Osteocyte (in vitro differentiated cells): ENCODE measurements around the gene SSBP3. TPM values are rescaled to one million over a fixed set of nuclear protein-coding genes. Genes with fewer than 3 reads are reported as not detected.

Source experiments
- DNase-seq: peaks from one replicate; pipeline ENCODE4 v3.0.0; 2021; ENCODE audit warnings: mixed read lengths; ENCODE audit not compliant: unreplicated experiment; ENCODE audit errors: extremely low spot score
- H3K27ac Mint-ChIP-seq: one replicate; pipeline ENCODE4 v1.8.0; 2021; ENCODE audit warnings: mild to moderate bottlenecking, mixed read lengths; ENCODE audit not compliant: unreplicated experiment
- H3K27me3 Mint-ChIP-seq: one replicate; pipeline ENCODE4 v1.8.0; 2021; ENCODE audit warnings: mixed read lengths; ENCODE audit not compliant: unreplicated experiment
- H3K36me3 Mint-ChIP-seq: one replicate; pipeline ENCODE4 v1.8.0; 2021; ENCODE audit warnings: mixed read lengths; ENCODE audit not compliant: unreplicated experiment
- H3K4me1 Mint-ChIP-seq: one replicate; pipeline ENCODE4 v1.8.0; 2021; ENCODE audit warnings: mixed read lengths; ENCODE audit not compliant: unreplicated experiment
- H3K4me3 Mint-ChIP-seq: one replicate; pipeline ENCODE4 v1.8.0; 2021; ENCODE audit warnings: mild to moderate bottlenecking, moderate library complexity, mixed read lengths; ENCODE audit not compliant: unreplicated experiment
- H3K9me3 Mint-ChIP-seq: one replicate; pipeline ENCODE4 v1.8.0; 2021; ENCODE audit warnings: mixed read lengths; ENCODE audit not compliant: unreplicated experiment
- CTCF ChIP-seq: fragments of 200-600 bp; sonication (generic); IDR thresholded peaks from 2 replicates; pipeline ENCODE4 v1.5.0; 2021; ENCODE audit warnings: antibody characterized with exemption, mild to moderate bottlenecking, moderate library complexity
- total RNA-seq: library from RNA; stranded (reverse); gene quantifications from 2 replicates; pipeline ENCODE4 v1.2.1, GENCODE V29; 2021

Gene SSBP3
- total RNA-seq, 1 donor from 2014 or later: 56.4 TPM

- H3K27me3 Mint-ChIP-seq: no peaks in the 10 kb centered on the region
Observed at GRCh38 chr1:54193453-54193852, 212.7 kb downstream of the SSBP3 start.

GRCh38 chr1:54191525-54191924 is 214.7 kb downstream of the SSBP3 start:
- DNase-seq: no peak
- H3K36me3 Mint-ChIP-seq: peaks cover 29% of the 10 kb centered on the region
- H3K27ac Mint-ChIP-seq: no peak overlapping the region
- H3K9me3 Mint-ChIP-seq: no peaks in the 10 kb centered on the region
- no peak for TF ChIP-seq CTCF
- H3K27me3 Mint-ChIP-seq: no peaks in the 10 kb centered on the region
- no peak overlapping the region for H3K4me3 Mint-ChIP-seq
- H3K4me1 Mint-ChIP-seq: no peaks in the 10 kb centered on the region

More at GRCh38 chr1:54193453-54193852, 212.7 kb downstream of the SSBP3 start:
- Mint-ChIP-seq H3K9me3 (no peaks in the 10 kb centered on the region), H3K4me1 (no peaks in the 10 kb centered on the region), H3K4me3 (no peak overlapping the region), H3K36me3 (peaks cover 21% of the 10 kb centered on the region), H3K27ac (no peak overlapping the region)
- no peak for DNase-seq
- TF ChIP-seq CTCF: no peak

- H3K36me3 Mint-ChIP-seq: peaks cover 34% of the 10 kb centered on the region
- H3K9me3 Mint-ChIP-seq: no peaks in the 10 kb centered on the region
- DNase-seq: no peak
- H3K4me1 Mint-ChIP-seq: no peaks in the 10 kb centered on the region
- H3K27ac Mint-ChIP-seq: no peak overlapping the region
- TF ChIP-seq CTCF: no peak
- no peaks in the 10 kb centered on the region for H3K27me3 Mint-ChIP-seq
- no peak overlapping the region for H3K4me3 Mint-ChIP-seq
Observed at GRCh38 chr1:54190526-54190925, 215.7 kb downstream of the SSBP3 start.

GRCh38 chr1:54188291-54188690 is 217.9 kb downstream of the SSBP3 start:
- H3K36me3 Mint-ChIP-seq: peaks cover 26% of the 10 kb centered on the region
- no peaks in the 10 kb centered on the region for H3K4me1 Mint-ChIP-seq
- no peak for TF ChIP-seq CTCF
- no peak overlapping the region for H3K27ac Mint-ChIP-seq
- no peak for DNase-seq
- H3K9me3 Mint-ChIP-seq: no peaks in the 10 kb centered on the region
- H3K4me3 Mint-ChIP-seq: no peak overlapping the region
- H3K27me3 Mint-ChIP-seq: no peaks in the 10 kb centered on the region

GRCh38 chr1:54186056-54186455 is 220.1 kb downstream of the SSBP3 start:
- H3K27me3 Mint-ChIP-seq: no peaks in the 10 kb centered on the region
- H3K27ac Mint-ChIP-seq: no peak overlapping the region
- no peak for TF ChIP-seq CTCF
- H3K36me3 Mint-ChIP-seq: peaks cover 25% of the 10 kb centered on the region
- H3K4me3 Mint-ChIP-seq: no peak overlapping the region
- no peaks in the 10 kb centered on the region for H3K4me1 Mint-ChIP-seq
- no peak for DNase-seq
- H3K9me3 Mint-ChIP-seq: no peaks in the 10 kb centered on the region
